Activated T-helper 2 cell treated with anti-CD3 and anti-CD28 coated beads, Interferon-gamma antibody, Interleukin-2, Interleukin-4, amounts not matched to agents 10 μg/mL and 5 μg/mL and 100 μg/mL, durations not matched to agents 14 hours and 24 hours and 36 hours (primary cell): ENCODE data around the gene PCDHB4. TPM values are rescaled to one million over a fixed set of nuclear protein-coding genes. Genes with fewer than 3 reads are reported as not detected.
"Not testable (repeated sequence)": the region's sequence is repeated elsewhere in the genome, so short reads cannot be mapped to it uniquely, and the experiment has no call there.

Experiments
- DNase-seq: peaks from one replicate; pipeline ENCODE4 v3.0.0; 2021; ENCODE audit warnings: low spot score
- H3K27ac Mint-ChIP-seq: one replicate; pipeline ENCODE4 v1.8.0; 2021; ENCODE audit warnings: mixed read lengths
- H3K27me3 Mint-ChIP-seq: one replicate; pipeline ENCODE4 v1.8.0; 2021; ENCODE audit warnings: low read depth, mixed read lengths
- H3K36me3 Mint-ChIP-seq: one replicate; pipeline ENCODE4 v1.8.0; 2021; ENCODE audit warnings: low read depth, mixed read lengths
- H3K4me1 Mint-ChIP-seq: one replicate; pipeline ENCODE4 v1.8.0; 2021; ENCODE audit warnings: low read depth, mixed read lengths
- H3K4me3 Mint-ChIP-seq: one replicate; pipeline ENCODE4 v1.8.0; 2021; ENCODE audit warnings: low read depth, mild to moderate bottlenecking, moderate library complexity, mixed read lengths
- H3K9me3 Mint-ChIP-seq: one replicate; pipeline ENCODE4 v1.8.0; 2021; ENCODE audit warnings: mixed read lengths
- intact Hi-C: fragments of 100-400 bp; cut with micrococcal nuclease; formaldehyde crosslinking; loops from one replicate; pipeline ENCODE4 v1.15.1; 2023
- total RNA-seq: library from RNA; stranded (reverse); gene quantifications from 2 replicates; pipeline ENCODE4 v1.2.3, GENCODE V29; 2022

PCDHB4 gene
- total RNA-seq: not detected in 2 replicates

DNA sequence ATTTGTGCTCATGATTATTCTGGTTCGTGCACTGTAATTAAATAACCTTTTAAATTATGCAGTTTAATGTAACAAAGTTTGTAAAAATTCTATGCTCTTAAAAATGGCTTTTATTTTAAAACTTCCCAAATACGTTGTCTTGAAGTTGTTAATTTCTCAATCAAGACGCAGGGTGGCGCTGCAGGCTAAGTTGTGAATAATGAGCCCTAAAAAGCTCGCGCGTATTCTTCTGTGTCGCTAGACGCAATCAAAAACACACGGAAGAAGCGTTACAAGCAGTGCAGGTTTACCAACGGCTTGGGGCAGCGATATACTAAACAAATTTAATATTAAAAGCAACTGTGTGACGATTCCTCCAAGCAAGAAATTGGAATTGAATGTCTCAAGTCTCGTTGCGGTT lies at the start of gene PCDHB4:
TSS of gene PCDHB4 (plus strand) at position 256 of the 400 bp plus-strand sequence. CDS start 181 bp downstream, outside the sequence.
- H3K9me3 Mint-ChIP-seq: peaks cover 23% of the 10 kb centered on the region
- H3K4me1 Mint-ChIP-seq: no peaks in the 10 kb centered on the region
- H3K27ac Mint-ChIP-seq: no peak within 1 kb of the TSS
- intact Hi-C loops: no loop called here
- DNase-seq: no peak
- no peaks in the 10 kb centered on the region for H3K36me3 Mint-ChIP-seq
- H3K4me3 Mint-ChIP-seq: no peak within 1 kb of the TSS
- H3K27me3 Mint-ChIP-seq: no peaks in the 10 kb centered on the region

DNA sequence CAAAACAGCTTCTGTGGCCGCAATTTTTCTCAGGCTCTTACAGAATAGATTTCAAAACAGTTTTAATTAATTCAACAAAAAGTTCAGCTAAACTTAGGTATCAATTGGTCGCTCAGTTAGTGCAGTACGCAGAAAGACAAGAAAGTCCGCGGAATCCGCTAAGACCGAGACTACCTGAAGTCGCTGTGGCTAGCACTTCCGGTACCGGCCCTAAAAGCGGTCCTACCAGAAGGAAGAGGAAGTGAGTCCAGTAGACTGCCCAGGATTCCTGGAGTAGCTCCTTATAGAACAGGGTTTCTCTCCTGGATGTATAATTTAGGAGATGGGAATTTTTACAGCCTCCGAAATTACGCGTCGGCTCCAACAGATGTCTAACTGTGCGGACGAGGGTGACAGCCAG lies 43.8 kb upstream of the PCDHB4 start:
- Mint-ChIP-seq H3K27ac (no peak overlapping the region), H3K9me3 (peaks cover 18% of the 10 kb centered on the region), H3K4me1 (no peaks in the 10 kb centered on the region), H3K36me3 (no peaks in the 10 kb centered on the region), H3K4me3 (no peak overlapping the region), H3K27me3 (no peaks in the 10 kb centered on the region)
- no peak for DNase-seq
- intact Hi-C loops: no loop called here

DNA sequence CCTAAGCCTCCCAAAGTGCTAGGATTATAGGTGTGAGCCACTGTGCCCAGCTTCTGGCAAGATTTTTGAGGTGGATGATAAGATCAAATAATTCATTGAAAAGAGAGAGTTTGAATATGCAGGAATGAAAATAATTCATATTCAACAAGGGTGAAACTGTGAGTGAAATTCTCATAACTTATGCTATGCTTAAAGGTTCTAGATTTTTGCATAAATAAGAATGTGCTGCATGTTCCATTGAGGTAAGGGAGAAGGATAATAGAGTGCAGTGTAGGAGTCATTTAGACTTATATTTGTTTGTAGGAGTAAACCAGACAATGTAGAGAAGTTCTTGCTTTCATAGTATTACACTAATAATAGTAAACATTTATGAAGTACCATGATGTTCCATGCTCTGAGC lies 39.4 kb upstream of the PCDHB4 start:
- Mint-ChIP-seq H3K27me3 (no peaks in the 10 kb centered on the region), H3K36me3 (no peaks in the 10 kb centered on the region), H3K9me3 (peaks cover 20% of the 10 kb centered on the region), H3K4me1 (peaks cover 5% of the 10 kb centered on the region), H3K27ac (no peak overlapping the region), H3K4me3 (no peak overlapping the region)
- intact Hi-C loops: no loop called here
- no peak for DNase-seq

DNA sequence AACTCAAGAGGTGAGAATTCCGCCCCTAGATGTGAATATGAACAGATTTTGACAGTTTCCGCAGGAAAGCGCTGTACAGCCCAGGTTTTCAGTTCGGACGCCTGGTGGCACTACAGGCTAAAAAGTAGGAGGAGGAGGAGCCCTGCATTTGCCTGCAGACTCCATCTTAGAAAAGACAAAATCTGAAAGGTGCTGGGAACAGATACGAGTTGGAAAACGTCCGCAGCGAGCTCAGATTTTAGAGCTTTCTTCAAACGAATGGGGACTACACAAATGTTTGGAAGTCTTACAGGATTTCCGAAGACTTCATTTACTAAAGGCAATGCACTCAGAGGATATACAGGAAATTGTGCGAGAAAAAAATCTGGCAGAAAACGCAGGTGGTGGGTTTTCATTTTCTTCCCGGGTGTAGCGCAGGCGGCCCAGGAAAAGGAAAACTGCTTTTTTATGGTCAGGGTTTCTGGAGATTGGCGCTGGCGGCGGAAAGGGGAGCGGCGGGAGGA lies 37.1 kb upstream of the PCDHB4 start:
- H3K4me3 Mint-ChIP-seq: peak overlapping the region; percentile 82
- H3K27ac Mint-ChIP-seq: no peak overlapping the region
- peak; percentile 11 for DNase-seq
- peaks cover 5% of the 10 kb centered on the region for H3K4me1 Mint-ChIP-seq
- H3K9me3 Mint-ChIP-seq: peaks cover 15% of the 10 kb centered on the region
- H3K27me3 Mint-ChIP-seq: no peaks in the 10 kb centered on the region
- intact Hi-C loops: no loop called here
- H3K36me3 Mint-ChIP-seq: no peaks in the 10 kb centered on the region

DNA sequence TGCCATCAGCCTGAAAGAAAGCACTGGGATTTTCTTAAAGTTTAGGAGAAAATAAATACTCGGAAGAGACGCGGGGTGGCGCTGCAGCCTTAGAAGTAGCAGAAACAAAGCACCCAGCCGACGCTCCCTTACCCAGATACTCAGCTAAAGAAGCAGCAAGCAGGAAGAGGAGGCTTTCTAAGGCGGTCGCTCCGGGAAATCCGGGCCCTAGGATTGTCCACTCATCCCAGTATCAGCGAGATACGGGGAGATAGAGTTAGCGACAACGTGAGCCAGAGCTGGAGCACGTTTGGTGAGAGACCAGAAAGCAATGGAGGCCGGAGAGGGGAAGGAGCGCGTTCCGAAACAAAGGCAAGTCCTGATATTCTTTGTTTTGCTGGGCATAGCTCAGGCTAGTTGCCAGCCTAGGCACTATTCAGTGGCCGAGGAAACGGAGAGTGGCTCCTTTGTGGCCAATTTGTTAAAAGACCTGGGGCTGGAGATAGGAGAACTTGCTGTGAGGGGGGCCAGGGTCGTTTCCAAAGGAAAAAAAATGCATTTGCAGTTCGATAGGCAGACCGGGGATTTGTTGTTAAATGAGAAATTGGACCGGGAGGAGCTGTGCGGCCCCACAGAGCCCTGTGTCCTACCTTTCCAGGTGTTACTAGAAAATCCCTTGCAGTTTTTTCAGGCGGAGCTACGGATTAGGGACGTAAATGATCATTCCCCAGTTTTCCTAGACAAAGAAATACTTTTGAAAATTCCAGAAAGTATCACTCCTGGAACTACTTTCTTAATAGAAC lies 26.9 kb upstream of the PCDHB4 start, which contains the start of gene PCDHB2:
TSS of gene PCDHB2 (plus strand) at position 135 of the 782 bp plus-strand sequence. CDS start at position 311, 176 bp downstream.
- Mint-ChIP-seq H3K4me3 (peak within 1 kb of the TSS; percentile 57), H3K9me3 (peaks cover 32% of the 10 kb centered on the region), H3K27me3 (peaks cover 4% of the 10 kb centered on the region), H3K27ac (no peak within 1 kb of the TSS), H3K4me1 (no peaks in the 10 kb centered on the region), H3K36me3 (no peaks in the 10 kb centered on the region)
- intact Hi-C loops: no loop called here
- DNase-seq: no peak

DNA sequence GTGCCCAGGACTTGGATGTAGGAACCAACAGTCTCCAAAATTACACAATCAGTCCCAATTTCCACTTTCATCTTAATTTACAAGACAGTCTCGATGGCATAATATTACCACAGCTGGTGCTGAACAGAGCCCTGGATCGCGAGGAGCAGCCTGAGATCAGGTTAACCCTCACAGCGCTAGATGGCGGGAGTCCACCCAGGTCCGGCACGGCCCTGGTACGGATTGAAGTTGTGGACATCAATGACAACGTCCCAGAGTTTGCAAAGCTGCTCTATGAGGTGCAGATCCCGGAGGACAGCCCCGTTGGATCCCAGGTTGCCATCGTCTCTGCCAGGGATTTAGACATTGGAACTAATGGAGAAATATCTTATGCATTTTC lies 26.4 kb upstream of the PCDHB4 start:
- Mint-ChIP-seq H3K9me3 (peaks cover 38% of the 10 kb centered on the region), H3K27ac (no peak overlapping the region), H3K36me3 (no peaks in the 10 kb centered on the region), H3K4me1 (peaks cover 1% of the 10 kb centered on the region), H3K27me3 (peaks cover 4% of the 10 kb centered on the region), H3K4me3 (no peak overlapping the region)
- intact Hi-C loops: no loop called here
- no peak for DNase-seq

DNA sequence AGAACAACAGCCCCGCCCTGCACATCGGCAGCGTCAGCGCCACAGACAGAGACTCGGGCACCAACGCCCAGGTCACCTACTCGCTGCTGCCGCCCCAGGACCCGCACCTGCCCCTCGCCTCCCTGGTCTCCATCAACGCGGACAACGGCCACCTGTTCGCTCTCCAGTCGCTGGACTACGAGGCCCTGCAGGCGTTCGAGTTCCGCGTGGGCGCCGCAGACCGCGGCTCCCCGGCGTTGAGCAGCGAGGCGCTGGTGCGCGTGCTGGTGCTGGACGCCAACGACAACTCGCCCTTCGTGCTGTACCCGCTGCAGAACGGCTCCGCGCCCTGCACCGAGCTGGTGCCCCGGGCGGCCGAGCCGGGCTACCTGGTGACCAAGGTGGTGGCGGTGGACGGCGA lies 25.4 kb upstream of the PCDHB4 start:
- H3K4me3 Mint-ChIP-seq, intact Hi-C loops, H3K36me3 Mint-ChIP-seq, H3K27ac Mint-ChIP-seq, H3K27me3 Mint-ChIP-seq, DNase-seq, H3K4me1 Mint-ChIP-seq: not testable (repeated sequence)
- H3K9me3 Mint-ChIP-seq: peaks cover 46% of the 10 kb centered on the region

DNA sequence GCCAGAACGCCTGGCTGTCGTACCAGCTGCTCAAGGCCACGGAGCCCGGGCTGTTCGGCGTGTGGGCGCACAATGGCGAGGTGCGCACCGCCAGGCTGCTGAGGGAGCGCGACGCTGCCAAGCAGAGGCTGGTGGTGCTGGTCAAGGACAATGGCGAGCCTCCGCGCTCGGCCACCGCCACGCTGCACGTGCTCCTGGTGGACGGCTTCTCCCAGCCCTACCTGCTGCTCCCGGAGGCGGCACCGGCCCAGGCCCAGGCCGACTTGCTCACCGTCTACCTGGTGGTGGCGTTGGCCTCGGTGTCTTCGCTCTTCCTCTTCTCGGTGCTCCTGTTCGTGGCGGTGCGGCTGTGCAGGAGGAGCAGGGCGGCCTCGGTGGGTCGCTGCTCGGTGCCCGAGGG lies 25.0 kb upstream of the PCDHB4 start:
- H3K4me3 Mint-ChIP-seq, H3K27ac Mint-ChIP-seq, H3K27me3 Mint-ChIP-seq, H3K4me1 Mint-ChIP-seq, DNase-seq, intact Hi-C loops, H3K36me3 Mint-ChIP-seq: not testable (repeated sequence)
- H3K9me3 Mint-ChIP-seq: peaks cover 46% of the 10 kb centered on the region

DNA sequence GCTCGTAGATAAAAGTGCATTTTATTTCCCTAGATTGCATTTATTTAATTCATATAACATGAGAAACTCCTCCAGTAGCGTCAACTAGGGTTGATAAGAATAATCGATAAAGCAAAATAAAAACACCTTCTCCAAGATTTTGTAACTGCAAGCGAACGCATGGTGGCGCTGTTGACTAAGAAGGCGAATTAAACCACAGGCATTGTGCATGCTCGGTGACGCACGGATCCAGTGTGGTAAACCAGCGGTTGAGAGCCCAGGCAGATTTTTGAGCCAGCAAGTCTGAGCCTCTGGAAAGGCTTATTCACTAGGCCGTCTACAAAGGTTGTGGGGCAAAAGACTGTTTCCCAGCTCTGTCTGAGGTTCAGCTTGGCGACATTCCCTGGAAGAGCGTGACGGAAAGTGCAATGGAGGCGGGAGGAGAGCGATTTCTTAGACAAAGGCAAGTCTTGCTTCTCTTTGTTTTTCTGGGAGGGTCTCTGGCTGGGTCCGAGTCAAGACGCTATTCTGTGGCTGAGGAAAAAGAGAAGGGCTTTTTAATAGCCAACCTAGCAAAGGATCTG lies 21.3 kb upstream of the PCDHB4 start, which contains the start of gene PCDHB3:
TSS of gene PCDHB3 (plus strand) at position 231 of the 563 bp plus-strand sequence. CDS start at position 408, 177 bp downstream.
- Mint-ChIP-seq H3K9me3 (peaks cover 31% of the 10 kb centered on the region), H3K4me3 (no peak within 1 kb of the TSS), H3K36me3 (no peaks in the 10 kb centered on the region), H3K4me1 (peaks cover 3% of the 10 kb centered on the region), H3K27ac (no peak within 1 kb of the TSS), H3K27me3 (no peaks in the 10 kb centered on the region)
- DNase-seq: no peak
- intact Hi-C loops: no loop called here

DNA sequence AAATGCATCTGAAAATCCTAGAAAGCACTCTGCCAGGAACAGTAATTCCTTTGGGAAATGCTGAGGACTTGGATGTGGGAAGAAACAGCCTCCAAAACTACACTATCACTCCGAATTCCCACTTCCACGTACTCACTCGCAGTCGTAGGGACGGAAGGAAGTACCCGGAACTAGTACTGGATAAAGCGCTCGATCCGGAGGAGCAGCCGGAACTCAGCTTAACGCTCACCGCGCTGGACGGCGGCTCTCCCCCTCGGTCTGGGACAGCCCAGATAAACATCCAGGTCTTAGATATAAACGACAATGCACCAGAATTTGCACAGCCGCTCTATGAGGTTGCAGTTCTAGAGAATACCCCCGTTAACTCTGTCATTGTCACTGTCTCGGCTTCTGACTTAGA lies 20.6 kb upstream of the PCDHB4 start:
- Mint-ChIP-seq H3K4me1 (peaks cover 3% of the 10 kb centered on the region), H3K27ac (no peak overlapping the region), H3K9me3 (peaks cover 27% of the 10 kb centered on the region), H3K36me3 (no peaks in the 10 kb centered on the region), H3K27me3 (no peaks in the 10 kb centered on the region), H3K4me3 (no peak overlapping the region)
- intact Hi-C loops: no loop called here
- DNase-seq: no peak

DNA sequence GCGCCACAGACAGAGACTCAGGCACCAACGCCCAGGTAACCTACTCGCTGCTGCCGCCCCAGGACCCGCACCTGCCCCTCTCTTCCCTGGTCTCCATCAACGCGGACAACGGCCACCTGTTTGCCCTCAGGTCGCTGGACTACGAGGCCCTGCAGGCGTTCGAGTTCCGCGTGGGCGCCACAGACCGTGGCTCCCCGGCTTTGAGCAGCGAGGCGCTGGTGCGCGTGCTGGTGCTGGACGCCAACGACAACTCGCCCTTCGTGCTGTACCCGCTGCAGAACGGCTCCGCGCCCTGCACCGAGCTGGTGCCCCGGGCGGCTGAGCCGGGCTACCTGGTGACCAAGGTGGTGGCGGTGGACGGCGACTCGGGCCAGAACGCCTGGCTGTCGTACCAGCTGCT lies 19.5 kb upstream of the PCDHB4 start:
- H3K4me1 Mint-ChIP-seq, H3K36me3 Mint-ChIP-seq, intact Hi-C loops, H3K27me3 Mint-ChIP-seq, DNase-seq, H3K27ac Mint-ChIP-seq, H3K4me3 Mint-ChIP-seq: not testable (repeated sequence)
- peaks cover 29% of the 10 kb centered on the region for H3K9me3 Mint-ChIP-seq

DNA sequence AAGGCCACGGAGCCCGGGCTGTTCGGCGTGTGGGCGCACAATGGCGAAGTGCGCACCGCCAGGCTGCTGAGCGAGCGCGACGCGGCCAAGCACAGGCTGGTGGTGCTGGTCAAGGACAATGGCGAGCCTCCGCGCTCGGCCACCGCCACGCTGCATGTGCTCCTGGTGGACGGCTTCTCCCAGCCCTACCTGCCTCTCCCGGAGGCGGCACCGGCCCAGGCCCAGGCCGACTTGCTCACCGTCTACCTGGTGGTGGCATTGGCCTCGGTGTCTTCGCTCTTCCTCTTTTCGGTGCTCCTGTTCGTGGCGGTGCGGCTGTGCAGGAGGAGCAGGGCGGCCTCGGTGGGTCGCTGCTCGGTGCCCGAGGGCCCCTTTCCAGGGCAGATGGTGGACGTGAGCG lies 19.1 kb upstream of the PCDHB4 start:
- H3K4me3 Mint-ChIP-seq, H3K4me1 Mint-ChIP-seq, intact Hi-C loops, H3K27me3 Mint-ChIP-seq, H3K27ac Mint-ChIP-seq, H3K36me3 Mint-ChIP-seq, DNase-seq: not testable (repeated sequence)
- peaks cover 33% of the 10 kb centered on the region for H3K9me3 Mint-ChIP-seq

DNA sequence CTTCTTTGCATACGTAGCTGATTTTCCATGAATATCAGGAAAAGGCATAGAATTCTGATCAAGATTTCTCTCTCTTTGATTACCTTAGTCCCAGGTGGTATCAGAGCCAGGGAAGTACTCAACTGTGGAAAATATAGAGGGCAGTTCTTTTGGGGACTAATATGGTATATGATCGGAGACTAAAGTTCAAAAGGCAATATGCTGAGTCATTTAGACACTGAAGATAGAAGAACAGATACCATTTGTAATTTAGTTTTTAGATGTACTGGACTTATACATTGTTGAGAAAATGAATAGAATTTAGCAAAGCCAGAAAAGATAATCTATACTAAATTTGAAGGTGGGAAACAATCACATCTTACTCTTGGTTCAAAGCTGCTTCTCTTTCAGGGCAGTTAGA lies 16.3 kb upstream of the PCDHB4 start:
- Mint-ChIP-seq H3K27me3 (no peaks in the 10 kb centered on the region), H3K4me1 (peaks cover under 1% of the 10 kb centered on the region), H3K27ac (no peak overlapping the region), H3K9me3 (peaks cover 25% of the 10 kb centered on the region), H3K36me3 (no peaks in the 10 kb centered on the region), H3K4me3 (no peak overlapping the region)
- intact Hi-C loops: no loop called here
- DNase-seq: no peak
